Esophagus squamous epithelium (tissue), 5 donors: ENCODE data around the gene PDZK1. TPM values are rescaled to one million over a fixed set of nuclear protein-coding genes. Genes with fewer than 3 reads are reported as not detected.

Experiments
- DNase-seq: peaks from one replicate; lab custom pipeline; 2025; lab: John Stamatoyannopoulos, UW
- H3K27ac ChIP-seq, 4 donors: fragments of 200-600 bp; sonication (generic); one replicate each; pipeline ENCODE4 v1.5.1; 2016 to 2019; ENCODE audit warnings: mild to moderate bottlenecking in 1 of 4
- H3K27me3 ChIP-seq, 4 donors: fragments of 200-600 bp; sonication (generic); 1 replicate in 3 of 4; 2 replicates in 1 of 4; pipeline versions ENCODE4 v1.5.1 to v1.6.0; 2017 to 2021; ENCODE audit warnings: antibody characterized with exemption in 1 of 4
- H3K36me3 ChIP-seq, 3 donors: fragments of 200-600 bp; sonication (generic); one replicate each; pipeline ENCODE4 v1.5.1; 2016 to 2019
- H3K4me1 ChIP-seq, 3 donors: fragments of 200-600 bp; sonication (generic); one replicate each; pipeline ENCODE4 v1.5.1; 2017 to 2019
- H3K4me3 ChIP-seq, 4 donors: fragments of 200-600 bp; sonication (generic); 1 replicate in 3 of 4; 2 replicates in 1 of 4; pipeline ENCODE4 v1.5.1; 2016 to 2019; ENCODE audit warnings: mild to moderate bottlenecking in 2 of 4, moderate library complexity in 1 of 4
- H3K9me3 ChIP-seq, 3 donors: fragments of 200-600 bp; sonication (generic); one replicate each; pipeline ENCODE4 v1.5.1; 2016 to 2019
- CTCF ChIP-seq, 6 experiments: fragments of 450-650 bp in 4 of 6; fragments of 200-600 bp in 2 of 6; sonication (generic) in 2 of 6; IDR thresholded peaks; one replicate each; pipeline ENCODE4 v1.5.1; 2016 to 2019; ENCODE audit warnings: antibody characterized with exemption in 6 of 6, mild to moderate bottlenecking in 4 of 6, moderate library complexity in 4 of 6
- POLR2A ChIP-seq, 4 donors: fragments of 450-650 bp; IDR thresholded peaks; one replicate each; pipeline ENCODE4 v1.6.1; 2017; ENCODE audit warnings: antibody characterized with exemption in 4 of 4, mild to moderate bottlenecking in 4 of 4, moderate library complexity in 3 of 4
- WGBS, 2 donors: methylation state at CpG; one replicate each; pipeline ENCODE4 v1.1.5; 2018; 5-methylcytosine and 5-hydroxymethylcytosine counted together
- intact Hi-C: fragments of 100-400 bp; cut with DNase I; formaldehyde crosslinking; loops from one replicate; pipeline ENCODE4 v1.15.0; 2022
- total RNA-seq, 4 donors: library from RNA; depleted of rRNA; stranded (reverse); fragments of >200 nt; gene quantifications; one replicate each; pipeline ENCODE4 v1.1.0, GENCODE V29; 2016
- donor health status: DM: yes; HTN: yes; CAD: no.

Gene PDZK1
- total RNA-seq, 4 donors from 2014 or later = 0.19 TPM; not detected in 3

GRCh38 chr1:145717833-145718232 is 10.7 kb upstream of the PDZK1 start:
- Histone ChIP-seq H3K27me3 (peaks cover 0 to 21% (median 0%) of the 10 kb centered on the region in 4 donors), H3K4me3 (no peak overlapping the region), H3K4me1 (peaks cover 4 to 14% (median 9%) of the 10 kb centered on the region in 3 donors), H3K36me3 (no peaks in the 10 kb centered on the region), H3K27ac (no peak overlapping the region), H3K9me3 (no peaks in the 10 kb centered on the region)
- 45 to 60% methylated on average over 1 of the region's 1 CpG for WGBS, 2 donors
- no peak for DNase-seq
- TF ChIP-seq CTCF (IDR thresholded peaks at IDR 0.05) = no peak
- no peak for TF ChIP-seq POLR2A (IDR thresholded peaks at IDR 0.05)
- intact Hi-C loops = no loop called here

GRCh38 chr1:145716641-145717345 is 9.6 kb upstream of the PDZK1 start:
- H3K4me1 ChIP-seq = peaks cover 4 to 14% (median 9%) of the 10 kb centered on the region in 3 donors
- no peak for DNase-seq
- no peak overlapping the region for H3K4me3 ChIP-seq
- H3K36me3 ChIP-seq = no peaks in the 10 kb centered on the region
- 71 to 86% methylated on average over 8 to 9 of the region's 10 CpGs for WGBS, 2 donors
- intact Hi-C loops = no loop called here
- H3K27ac ChIP-seq = no peak overlapping the region
- no peaks in the 10 kb centered on the region for H3K9me3 ChIP-seq
- TF ChIP-seq POLR2A (IDR thresholded peaks at IDR 0.05) (no peak), CTCF (IDR thresholded peaks at IDR 0.05) (no peak)
- peaks cover 0 to 20% (median 0%) of the 10 kb centered on the region in 4 donors for H3K27me3 ChIP-seq

- WGBS, 2 donors = 57 to 66% methylated on average over 5 of the region's 6 CpGs
- DNase-seq = no peak
- no peak overlapping the region for H3K27ac ChIP-seq
- H3K9me3 ChIP-seq = no peaks in the 10 kb centered on the region
- H3K36me3 ChIP-seq = no peaks in the 10 kb centered on the region
- no peaks in the 10 kb centered on the region for H3K4me1 ChIP-seq
- intact Hi-C loops = no loop called here
- peaks cover 0 to 5% (median 0%) of the 10 kb centered on the region in 4 donors for H3K27me3 ChIP-seq
- TF ChIP-seq CTCF (IDR thresholded peaks at IDR 0.05) (no peak), POLR2A (IDR thresholded peaks at IDR 0.05) (no peak)
- H3K4me3 ChIP-seq = no peak overlapping the region
Measured at GRCh38 chr1:145714524-145715111, 7.5 kb upstream of the PDZK1 start.

- no peak overlapping the region for H3K27ac ChIP-seq
- H3K36me3 ChIP-seq = no peaks in the 10 kb centered on the region
- no peak for DNase-seq
- peaks cover 0 to 2% (median 0%) of the 10 kb centered on the region in 3 donors for H3K4me1 ChIP-seq
- H3K27me3 ChIP-seq = no peaks in the 10 kb centered on the region
- TF ChIP-seq POLR2A (IDR thresholded peaks at IDR 0.05) (no peak), CTCF (IDR thresholded peaks at IDR 0.05) (no peak)
- no peak overlapping the region for H3K4me3 ChIP-seq
- 66 to 77% methylated on average over 3 of the region's 3 CpGs for WGBS, 2 donors
- H3K9me3 ChIP-seq = no peaks in the 10 kb centered on the region
- intact Hi-C loops = no loop called here
Measured at GRCh38 chr1:145711213-145711651, 4.1 kb upstream of the PDZK1 start.
